HG02571 (cell line): ENCODE data around the gene TBL1XR1.
"Not testable (repeated sequence)": the region's sequence is repeated elsewhere in the genome, so short reads cannot be mapped to it uniquely, and the experiment has no call there.

Source experiments
- ATAC-seq: cut with Tn5 transposase; IDR thresholded peaks from one replicate; pipeline ENCODE4 v1.9.1; 2021; ENCODE audit warnings: mild to moderate bottlenecking, moderate library complexity; ENCODE audit not compliant: unreplicated experiment

TBL1XR1 gene

DNA sequence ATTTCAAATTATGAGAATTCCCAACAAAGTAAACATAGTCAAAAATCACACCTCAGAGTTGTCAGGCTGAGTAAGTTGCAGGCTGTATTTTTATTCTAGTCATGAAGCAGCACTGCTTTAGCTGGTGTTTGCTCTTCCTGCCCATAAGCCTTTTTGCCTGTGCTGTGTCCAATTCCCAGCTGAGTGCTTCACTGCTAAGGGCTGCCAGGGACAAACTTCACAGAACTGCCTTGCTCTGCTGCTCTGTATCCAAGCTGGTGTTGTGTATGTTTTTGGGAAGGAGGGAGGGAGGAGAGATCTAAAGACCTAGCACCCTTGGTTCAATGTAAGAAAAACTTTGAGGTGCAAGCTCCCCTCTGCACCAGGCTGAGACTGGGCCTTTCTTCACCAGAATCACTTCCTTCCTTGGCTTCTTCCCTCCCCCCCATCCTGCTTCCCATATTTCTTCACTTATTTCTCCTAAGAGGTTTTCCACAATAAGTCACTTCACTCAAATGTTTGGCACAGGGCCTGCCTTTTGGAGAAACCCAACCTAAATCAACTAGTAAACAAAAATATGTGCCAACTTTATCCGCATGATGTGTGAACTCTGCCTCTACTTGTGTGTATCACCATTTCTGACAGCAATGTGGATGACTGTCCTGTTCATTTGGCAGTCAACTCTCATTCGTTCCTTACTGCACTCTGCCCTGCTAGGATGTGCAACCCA lies 156.1 kb downstream of the TBL1XR1 start:
- ATAC-seq, result no peak

DNA sequence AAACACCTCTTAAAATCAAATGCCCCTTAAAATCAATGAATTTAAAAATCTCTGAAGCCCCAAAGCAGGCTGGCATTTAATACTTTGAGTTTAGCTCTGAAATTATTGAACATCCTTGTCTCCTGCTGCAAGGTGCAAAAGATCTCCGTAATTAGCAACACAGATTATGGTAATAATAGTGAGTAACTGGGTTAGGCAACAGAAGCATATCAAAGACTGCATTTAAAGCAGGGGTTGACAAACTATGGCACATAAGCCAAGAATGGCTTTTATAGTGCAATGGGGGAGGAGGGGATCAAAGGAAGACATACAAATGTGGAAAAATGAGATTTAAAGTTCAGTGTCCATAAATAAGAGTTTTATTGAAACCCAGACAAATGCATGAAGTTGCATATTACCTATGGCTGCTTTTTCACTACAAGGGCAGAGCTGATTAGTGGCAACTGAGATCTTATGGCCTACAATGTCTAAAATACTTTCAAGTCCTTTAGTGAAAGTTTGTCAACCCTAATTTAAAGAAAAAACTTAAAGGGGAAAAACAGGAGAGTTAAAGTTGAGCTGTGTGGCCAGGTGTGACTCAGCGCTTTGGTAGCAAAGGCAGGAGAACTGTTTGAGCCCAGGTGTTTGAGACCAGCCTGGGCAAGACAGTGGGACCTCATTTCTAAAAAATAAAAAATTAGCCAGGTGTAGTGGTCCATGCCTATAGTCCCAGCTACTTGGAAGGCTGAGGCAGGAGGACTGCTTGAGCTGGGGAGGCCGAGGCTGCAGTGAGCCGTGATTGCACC lies 157.6 kb downstream of the TBL1XR1 start:
- no peak for ATAC-seq

- ATAC-seq, result no peak
These were observed 160.0 kb downstream of the TBL1XR1 start for GRCh38 chr3:177037241-177037640.

DNA sequence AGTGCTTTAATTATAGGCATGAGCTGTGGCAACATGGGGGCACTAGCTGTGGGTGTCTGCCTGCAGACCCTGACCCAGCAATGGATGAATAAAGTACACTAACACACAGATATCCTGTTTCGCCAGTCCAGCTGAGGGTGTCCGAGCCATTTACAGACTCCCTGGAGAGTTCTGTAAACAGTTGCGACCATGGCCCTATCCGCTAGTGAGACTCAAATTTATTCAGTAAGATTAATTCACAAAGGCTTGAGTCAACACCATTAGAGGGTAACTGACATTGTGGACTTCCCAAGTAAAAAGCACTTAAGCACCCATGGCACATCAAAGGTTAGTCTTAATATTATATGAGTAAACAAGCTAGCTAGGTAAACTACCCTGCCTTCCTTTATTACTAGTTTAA lies 161.6 kb downstream of the TBL1XR1 start:
- ATAC-seq, result no peak

DNA sequence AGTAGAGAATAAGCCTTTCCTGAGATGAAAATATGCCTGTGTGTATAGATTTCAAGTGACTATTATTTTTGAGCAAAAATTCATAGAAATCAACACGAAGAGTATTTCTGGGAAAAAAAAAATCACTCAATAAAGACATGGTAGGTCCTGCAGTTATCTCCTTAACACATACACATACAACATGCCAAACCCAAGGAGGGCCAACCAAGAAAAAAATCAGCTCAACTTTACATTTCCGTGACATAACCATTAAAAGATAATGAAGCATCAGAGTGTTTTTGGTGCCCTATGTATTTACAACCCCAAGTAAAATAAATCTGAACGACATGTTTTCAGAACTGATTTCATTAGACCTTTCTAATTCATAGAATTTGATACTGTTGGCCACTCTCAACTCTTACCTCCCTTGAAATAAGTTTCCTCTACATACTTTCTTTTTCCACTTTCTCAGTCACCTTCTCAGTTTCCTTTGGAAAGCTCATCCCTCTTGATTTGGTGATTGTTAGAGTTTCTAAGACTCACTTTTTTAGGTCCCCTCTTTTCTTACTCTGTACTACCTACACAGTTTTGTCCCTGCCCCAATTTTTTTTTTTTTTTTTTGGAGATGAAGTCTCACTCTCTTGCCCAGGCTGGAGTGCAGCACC lies 162.3 kb downstream of the TBL1XR1 start:
- no peak for ATAC-seq

GRCh38 chr3:177026505-177027277 lies 170.6 kb downstream of the TBL1XR1 start:
- no peak for ATAC-seq

GRCh38 chr3:177015881-177016280 lies 181.4 kb downstream of the TBL1XR1 start:
- no peak for ATAC-seq

GRCh38 chr3:177013681-177014280 lies 183.5 kb downstream of the TBL1XR1 start:
- no peak for ATAC-seq

GRCh38 chr3:177005718-177006405 lies 191.4 kb downstream of the TBL1XR1 start:
- ATAC-seq, result no peak

DNA sequence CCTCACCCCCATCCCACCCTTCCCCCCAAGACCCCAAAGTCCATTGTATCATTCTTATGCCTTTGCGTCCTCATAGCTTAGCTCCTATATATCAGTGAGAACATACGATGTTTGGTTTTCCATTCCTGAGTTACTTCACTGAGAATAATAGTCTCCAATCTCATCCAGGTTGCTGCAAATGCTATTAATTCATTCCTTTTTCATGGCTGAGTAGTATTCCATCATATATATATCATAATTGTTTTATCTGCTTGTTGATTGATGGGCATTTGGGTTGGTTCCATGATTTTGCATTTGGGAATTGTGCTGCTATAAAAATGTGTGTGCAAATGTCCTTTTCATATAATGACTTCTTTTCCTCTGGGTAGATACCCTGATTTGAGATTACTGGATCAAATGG lies 197.1 kb downstream of the TBL1XR1 start:
- ATAC-seq, result not testable (repeated sequence)

DNA sequence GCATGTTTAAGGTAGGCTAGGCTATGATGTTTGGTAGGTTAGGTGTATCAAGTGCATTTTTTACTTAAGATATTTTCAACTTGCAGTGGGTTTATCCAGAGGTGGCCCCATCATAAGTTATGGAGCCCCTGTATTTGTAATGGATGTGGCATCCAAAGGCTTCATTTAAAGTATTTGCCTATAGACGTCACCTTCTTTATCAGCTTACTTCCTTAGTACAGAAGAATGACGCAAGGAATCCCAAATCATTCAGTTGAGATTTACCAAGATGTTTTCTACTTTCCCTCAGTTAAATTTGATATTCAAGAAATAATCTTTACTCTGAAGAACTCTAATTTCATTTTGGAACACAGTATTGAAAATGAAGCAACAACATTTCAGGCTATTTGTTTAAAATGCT lies 201.3 kb downstream of the TBL1XR1 start:
- ATAC-seq, result no peak

DNA sequence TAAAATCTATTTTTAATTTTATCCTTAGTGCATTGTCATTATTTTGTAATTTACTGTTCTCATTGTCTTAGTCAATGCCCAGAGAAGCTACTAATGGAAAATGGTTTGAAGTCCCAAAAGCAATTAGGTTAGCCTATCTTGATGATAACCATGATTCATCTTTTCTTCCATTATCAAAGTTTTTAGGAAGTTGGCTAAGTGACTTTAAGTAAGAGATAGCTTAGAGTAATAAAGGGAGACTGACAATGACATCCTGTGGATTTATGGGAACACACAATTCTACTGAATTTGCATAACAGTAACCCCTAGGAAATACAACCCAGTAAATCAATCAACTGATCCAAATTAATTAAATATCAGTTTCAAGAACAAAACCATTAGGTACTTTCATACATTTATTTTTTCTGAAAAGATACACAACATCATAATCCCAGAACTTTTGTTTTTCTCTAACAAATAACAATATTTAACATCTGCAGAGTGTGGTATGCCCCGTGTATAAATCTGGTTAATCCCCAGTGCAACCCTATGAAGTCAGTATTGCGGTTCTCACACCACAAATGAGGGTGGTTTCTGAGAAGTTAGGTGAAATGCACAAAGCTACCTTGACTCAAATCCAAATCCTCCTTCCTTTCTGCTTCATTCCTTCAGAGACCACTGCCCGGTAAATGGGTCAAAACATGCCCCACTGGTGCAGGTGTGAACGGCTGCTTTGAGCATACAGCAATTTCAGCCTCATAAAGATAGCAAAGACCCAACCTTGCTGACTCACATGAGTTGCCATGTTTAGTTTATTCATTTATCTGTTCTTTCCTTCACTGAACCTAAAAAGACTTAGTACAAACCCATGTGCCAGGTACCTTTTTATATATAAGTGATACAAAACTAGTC lies 202.1 kb downstream of the TBL1XR1 start:
- no peak for ATAC-seq

DNA sequence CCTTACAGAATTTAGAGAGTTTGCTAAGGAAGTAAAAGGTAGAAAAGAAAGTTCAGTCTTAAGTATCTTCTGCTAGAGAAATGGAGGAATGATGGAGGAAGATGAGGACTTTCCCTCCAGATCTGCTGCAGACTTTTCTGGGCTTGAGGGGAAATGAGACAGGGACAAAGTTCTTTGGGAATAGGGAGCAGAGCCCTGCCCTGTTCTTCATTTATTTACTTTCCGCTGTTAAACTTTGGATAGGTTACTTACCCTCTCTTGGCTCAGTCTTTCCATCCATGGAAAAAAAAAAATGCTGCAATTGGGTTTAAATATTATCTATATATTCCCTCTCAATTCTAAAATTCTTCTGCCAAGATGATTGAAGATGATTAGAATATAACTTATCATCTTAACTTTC lies 202.9 kb downstream of the TBL1XR1 start:
- no peak for ATAC-seq

DNA sequence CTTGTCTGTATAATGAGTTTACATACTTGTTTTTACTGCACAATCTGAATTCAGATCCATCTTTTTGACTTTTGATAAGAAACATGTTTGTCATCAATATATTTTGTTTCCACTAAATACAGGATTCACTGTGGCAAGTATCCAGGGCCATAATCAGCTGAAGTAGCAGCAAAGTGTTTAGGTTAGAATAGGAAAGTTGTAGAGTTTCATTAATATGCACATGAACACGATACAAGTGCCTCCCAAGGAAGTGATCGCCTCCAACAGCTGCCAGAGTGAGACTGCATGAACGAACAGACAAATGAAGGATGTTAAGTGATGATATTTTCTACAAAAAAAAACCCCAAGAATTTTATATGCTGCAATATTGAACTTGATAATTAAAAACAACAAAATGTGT lies 204.3 kb downstream of the TBL1XR1 start:
- ATAC-seq, result no peak

GRCh38 chr3:176992565-176992964 lies 204.7 kb downstream of the TBL1XR1 start:
- no peak for ATAC-seq

DNA sequence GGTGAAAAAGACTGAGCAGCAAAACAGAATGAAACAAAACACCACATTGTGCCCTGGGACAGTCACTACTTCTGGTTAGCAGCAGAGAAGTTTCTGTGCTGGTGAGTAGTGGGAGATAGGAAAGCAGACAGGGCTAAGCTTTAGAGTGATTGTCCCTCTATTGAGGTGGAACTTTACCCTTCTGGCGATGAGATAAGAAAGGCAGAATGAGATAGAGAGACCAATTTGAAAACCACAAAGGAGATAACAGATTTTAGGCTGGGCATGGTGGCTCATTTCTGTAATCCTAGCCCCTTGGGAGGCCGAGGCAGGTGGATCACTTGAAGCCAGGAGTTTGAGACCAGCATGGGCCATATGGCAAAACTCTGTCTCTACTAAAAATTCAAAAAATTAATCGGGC lies 208.5 kb downstream of the TBL1XR1 start:
- no peak for ATAC-seq

DNA sequence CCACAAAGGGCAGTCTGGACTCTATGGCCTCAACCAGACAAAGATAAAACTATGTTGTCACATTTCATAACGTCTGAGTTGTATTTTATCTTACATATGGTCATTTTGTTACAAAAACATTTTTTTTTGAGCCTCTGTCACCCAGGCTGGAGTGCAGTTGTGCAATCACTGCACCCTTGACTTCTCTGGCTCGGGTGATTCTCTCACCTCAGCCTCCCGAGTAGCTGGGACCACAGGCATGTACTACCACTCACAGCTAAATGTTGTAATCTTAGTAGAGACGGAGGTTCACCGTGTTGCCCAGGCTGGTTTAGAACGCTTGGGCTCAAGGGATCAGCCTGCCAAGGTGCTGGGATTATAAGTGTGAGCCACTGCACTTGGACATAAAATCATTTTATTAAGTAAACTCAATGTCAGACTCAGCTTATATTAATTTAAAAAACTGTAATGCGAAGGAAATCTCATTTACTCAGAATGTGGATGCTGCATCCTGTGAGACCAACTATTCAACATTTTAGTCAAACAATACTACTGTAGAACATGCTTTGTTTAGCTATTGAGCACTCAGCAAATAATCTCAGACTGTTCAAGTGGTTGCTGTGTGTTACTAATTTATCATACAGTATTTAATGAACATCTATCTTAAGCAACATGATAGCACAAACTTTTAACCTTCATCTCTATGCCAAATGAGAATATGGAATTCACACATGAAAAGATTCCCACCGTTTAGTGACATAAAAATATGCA lies 209.2 kb downstream of the TBL1XR1 start:
- ATAC-seq, result no peak

- no peak for ATAC-seq
These were observed 218.8 kb downstream of the TBL1XR1 start for GRCh38 chr3:176978441-176978840.

DNA sequence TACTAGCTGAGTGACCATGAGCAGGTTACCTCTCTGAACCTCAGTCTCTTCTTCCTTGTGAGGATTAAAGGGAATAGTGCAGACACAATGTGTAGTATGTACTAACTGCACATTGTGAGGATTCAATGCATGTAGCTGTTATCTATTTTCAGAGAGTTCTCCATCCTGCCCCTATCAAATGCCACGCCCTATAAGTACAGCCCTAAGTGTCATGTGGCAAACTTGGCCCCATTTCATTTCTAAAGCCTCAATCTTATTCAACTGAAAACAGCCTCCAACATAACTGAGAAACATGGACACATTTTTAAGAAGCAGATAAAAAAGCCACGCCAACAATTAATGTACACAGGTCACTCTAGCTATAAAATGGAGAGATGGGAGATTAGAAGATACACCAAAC lies 220.0 kb downstream of the TBL1XR1 start:
- ATAC-seq, result no peak
